Raji (cell line): ENCODE measurements around the gene ZSCAN22.

Experiments
- POLR2A ChIP-seq: IDR thresholded peaks from 2 replicates; pipeline ENCODE4 v1.6.1; 2011; ENCODE audit warnings: low read depth, low read length, control low read depth; ENCODE audit not compliant: insufficient read depth

ZSCAN22 gene

GRCh38 chr19:58355215-58355796 is 28.5 kb downstream of the ZSCAN22 start:
- TF ChIP-seq POLR2A: no peak

GRCh38 chr19:58355908-58356765 is 29.3 kb downstream of the ZSCAN22 start:
- TF ChIP-seq POLR2A: no peak

- TF ChIP-seq POLR2A: no peak
Observed at GRCh38 chr19:58356766-58357480, 30.1 kb downstream of the ZSCAN22 start.

- TF ChIP-seq POLR2A: no peak
Observed at GRCh38 chr19:58357481-58358145, 30.8 kb downstream of the ZSCAN22 start.

GRCh38 chr19:58361900-58362271 is 35.1 kb downstream of the ZSCAN22 start:
- no peak for TF ChIP-seq POLR2A

GRCh38 chr19:58362272-58362994 is 35.6 kb downstream of the ZSCAN22 start, which contains the start of gene ZNF497:
TSS of gene ZNF497 (minus strand) at chr19:58362751. CDS start at chr19:58357635, 5,116 bp downstream.
- TF ChIP-seq POLR2A: peak; percentile 84

- TF ChIP-seq POLR2A: no peak
Observed at GRCh38 chr19:58364146-58364545, 37.4 kb downstream of the ZSCAN22 start.

GRCh38 chr19:58366585-58367430 is 40.0 kb downstream of the ZSCAN22 start:
- no peak for TF ChIP-seq POLR2A

- TF ChIP-seq POLR2A: no peak
Observed at GRCh38 chr19:58367698-58368454, 41.1 kb downstream of the ZSCAN22 start.

- no peak for TF ChIP-seq POLR2A
Observed at GRCh38 chr19:58368561-58369360, 42.0 kb downstream of the ZSCAN22 start.

- TF ChIP-seq POLR2A: no peak
Observed at GRCh38 chr19:58372311-58373133, 45.7 kb downstream of the ZSCAN22 start.
